IMR-90 (cell line): ENCODE data around the gene THADA.

Source experiments
- CEBPB ChIP-seq: IDR thresholded peaks from 2 replicates; pipeline ENCODE4 v1.6.1; 2012; ENCODE audit warnings: low read depth, low read length, improper control_type of control experiment
- CTCF ChIP-seq: conservative IDR thresholded peaks from 2 replicates; pipeline ENCODE4 v1.5.1; 2012; ENCODE audit warnings: mild to moderate bottlenecking, low read depth, low read length, improper control_type of control experiment
- ELK1 ChIP-seq: fragments of 150-350 bp; IDR thresholded peaks from 2 replicates; pipeline ENCODE4 v1.6.1; 2016; ENCODE audit warnings: low read depth, mild to moderate bottlenecking, low read length, moderate library complexity, borderline replicate concordance
- FOS ChIP-seq: fragments of 150-350 bp; IDR thresholded peaks from 2 replicates; pipeline ENCODE4 v1.6.1; 2016; ENCODE audit warnings: low read depth, low read length
- MAFK ChIP-seq: IDR thresholded peaks from 2 replicates; pipeline ENCODE4 v1.6.1; 2012; ENCODE audit warnings: low read depth, low read length, improper control_type of control experiment
- MAZ ChIP-seq: IDR thresholded peaks from 2 replicates; pipeline ENCODE4 v1.6.1; 2012; ENCODE audit warnings: low read depth, mild to moderate bottlenecking, low read length, improper control_type of control experiment, moderate library complexity, borderline replicate concordance
- POLR2A ChIP-seq: IDR thresholded peaks from 2 replicates; pipeline ENCODE4 v1.6.1; 2012; ENCODE audit warnings: mild to moderate bottlenecking, low read depth, low read length
- RAD21 ChIP-seq: IDR thresholded peaks from 2 replicates; pipeline ENCODE4 v1.6.1; 2012; ENCODE audit warnings: low read length, improper control_type of control experiment
- RFX5 ChIP-seq: IDR thresholded peaks from 2 replicates; pipeline ENCODE4 v1.8.0; 2012; ENCODE audit warnings: low read depth, mild to moderate bottlenecking, low read length, moderate library complexity
- USF2 ChIP-seq: fragments of 150-350 bp; IDR thresholded peaks from 2 replicates; pipeline ENCODE4 v1.6.1; 2017; ENCODE audit warnings: mild to moderate bottlenecking, antibody characterized with exemption, low read length, low read depth

GRCh38 chr2:43441195-43441594 is 154.6 kb downstream of the THADA start:
- TF ChIP-seq CTCF (no peak), FOS (no peak), POLR2A (no peak), RAD21 (no peak), MAZ (no peak), ELK1 (no peak), CEBPB (no peak), USF2 (no peak), RFX5 (no peak), MAFK (no peak)
